ENCODE results near the gene NEURL2. TPM values are rescaled to one million over a fixed set of nuclear protein-coding genes. Genes with fewer than 3 reads are reported as not detected.

NEURL2 gene
- total RNA-seq, 1 donor from 2014 or later, result 7.9 TPM

DNA sequence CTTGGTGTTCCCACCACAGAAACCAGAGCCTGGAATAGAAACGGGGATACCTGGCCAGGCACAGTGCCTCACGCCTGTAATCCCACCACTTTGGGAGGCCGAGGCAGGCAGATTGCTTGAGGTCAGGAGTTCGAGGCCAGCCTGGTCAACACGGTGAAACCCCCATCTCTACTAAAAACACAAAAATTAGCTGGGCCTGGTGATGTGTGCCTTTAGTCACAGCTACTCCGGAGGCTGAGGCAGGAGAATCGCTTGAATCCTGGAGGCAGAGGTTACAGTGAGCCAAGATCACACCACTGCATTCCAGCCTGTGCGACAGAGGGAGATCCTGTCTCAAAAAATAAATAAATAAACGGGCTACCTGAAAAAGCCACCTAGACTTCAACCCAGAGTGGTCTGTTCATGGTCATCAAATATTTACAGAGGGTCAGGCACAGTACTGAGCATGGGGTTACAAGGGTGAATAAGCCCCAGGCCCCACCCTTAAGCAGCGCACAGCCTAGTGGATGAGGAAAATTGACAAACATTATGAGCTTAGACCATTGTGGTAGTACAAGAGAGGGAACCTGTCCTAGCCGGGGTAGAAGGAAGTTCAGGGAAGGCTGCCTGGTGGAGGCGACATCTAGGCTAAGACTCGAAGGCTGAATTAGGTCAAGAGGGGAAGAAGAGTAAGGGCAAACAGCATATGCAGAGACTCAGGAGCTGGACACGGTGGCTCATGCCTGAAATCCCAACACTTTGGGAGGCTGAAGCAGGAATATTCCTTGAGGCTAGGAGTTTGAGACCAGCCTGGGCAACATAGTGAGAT is 36.3 kb upstream of the NEURL2 start:
- no peaks in the 10 kb centered on the region for H3K27me3 ChIP-seq (ENCODE audit: control insufficient read depth, insufficient read depth, low read length)
- no peak for DNase-seq (ENCODE audit: low read depth)
- TF ChIP-seq, protein P1, sequence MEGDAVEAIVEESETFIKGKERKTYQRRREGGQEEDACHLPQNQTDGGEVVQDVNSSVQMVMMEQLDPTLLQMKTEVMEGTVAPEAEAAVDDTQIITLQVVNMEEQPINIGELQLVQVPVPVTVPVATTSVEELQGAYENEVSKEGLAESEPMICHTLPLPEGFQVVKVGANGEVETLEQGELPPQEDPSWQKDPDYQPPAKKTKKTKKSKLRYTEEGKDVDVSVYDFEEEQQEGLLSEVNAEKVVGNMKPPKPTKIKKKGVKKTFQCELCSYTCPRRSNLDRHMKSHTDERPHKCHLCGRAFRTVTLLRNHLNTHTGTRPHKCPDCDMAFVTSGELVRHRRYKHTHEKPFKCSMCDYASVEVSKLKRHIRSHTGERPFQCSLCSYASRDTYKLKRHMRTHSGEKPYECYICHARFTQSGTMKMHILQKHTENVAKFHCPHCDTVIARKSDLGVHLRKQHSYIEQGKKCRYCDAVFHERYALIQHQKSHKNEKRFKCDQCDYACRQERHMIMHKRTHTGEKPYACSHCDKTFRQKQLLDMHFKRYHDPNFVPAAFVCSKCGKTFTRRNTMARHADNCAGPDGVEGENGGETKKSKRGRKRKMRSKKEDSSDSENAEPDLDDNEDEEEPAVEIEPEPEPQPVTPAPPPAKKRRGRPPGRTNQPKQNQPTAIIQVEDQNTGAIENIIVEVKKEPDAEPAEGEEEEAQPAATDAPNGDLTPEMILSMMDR (IDR thresholded peaks at IDR 0.05; ENCODE audit: insufficient read depth, low read length, poor library complexity, severe bottlenecking), result no peak
- no peak overlapping the region for H3K4me3 ChIP-seq (ENCODE audit: low read depth, low read length)
- H3K36me3 ChIP-seq (ENCODE audit: control insufficient read depth, insufficient read depth, low read length), result no peaks in the 10 kb centered on the region

DNA sequence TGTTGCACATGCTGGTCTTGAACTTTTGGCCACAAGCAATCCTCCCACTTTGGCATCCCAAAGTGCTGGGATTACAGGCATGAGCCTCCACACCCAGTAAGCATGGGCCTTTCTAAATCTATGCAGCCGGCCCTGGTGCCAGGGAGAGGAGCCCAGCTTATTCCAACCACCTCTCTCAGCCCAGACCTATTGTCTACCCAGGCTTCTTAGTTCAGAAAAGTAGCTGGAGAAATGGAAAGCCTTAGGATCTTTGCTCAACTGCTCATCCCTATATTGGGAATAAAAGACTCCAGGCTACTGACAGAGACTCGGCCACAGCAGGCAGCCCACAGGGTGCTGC is 35.7 kb upstream of the NEURL2 start:
- TF ChIP-seq, protein P1 (IDR thresholded peaks at IDR 0.05; ENCODE audit: insufficient read depth, low read length, poor library complexity, severe bottlenecking), result no peak
- DNase-seq (ENCODE audit: low read depth), result no peak
- Histone ChIP-seq H3K4me3 (ENCODE audit: low read depth, low read length) (no peak overlapping the region), H3K36me3 (ENCODE audit: control insufficient read depth, insufficient read depth, low read length) (no peaks in the 10 kb centered on the region), H3K27me3 (ENCODE audit: control insufficient read depth, insufficient read depth, low read length) (no peaks in the 10 kb centered on the region)

DNA sequence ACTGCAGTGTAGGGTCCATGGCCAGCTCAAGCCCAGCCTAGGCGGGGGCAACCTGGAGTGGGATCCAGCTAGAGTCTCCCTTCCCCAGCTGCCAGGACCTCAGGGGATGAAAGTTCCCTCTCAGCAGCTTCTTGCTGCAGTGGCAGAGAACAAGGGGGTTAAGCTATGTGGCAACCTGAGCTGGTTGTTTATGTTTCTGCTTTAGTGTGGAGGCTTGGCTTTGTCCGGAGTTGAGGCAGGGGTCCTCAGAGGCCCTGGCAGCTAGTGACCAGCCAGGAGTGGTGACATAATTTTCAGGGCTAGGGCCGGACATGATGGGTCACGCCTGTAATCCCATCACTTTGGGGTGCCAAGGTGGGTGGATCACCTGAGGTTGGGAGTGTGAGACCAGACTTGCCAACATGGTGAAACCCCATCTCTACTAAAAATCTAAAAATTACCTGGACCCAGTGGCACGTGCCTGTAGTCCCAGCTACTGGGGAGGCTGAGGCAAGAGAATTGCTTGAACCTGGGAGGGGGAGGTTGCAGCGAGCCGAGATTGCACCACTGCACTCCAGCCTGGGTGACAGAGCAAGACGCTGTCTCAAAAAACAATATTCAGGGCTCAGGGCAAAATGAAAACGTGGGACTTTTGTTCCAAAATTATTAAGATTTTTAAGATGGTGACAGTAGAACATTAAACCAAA is 35.0 kb upstream of the NEURL2 start:
- Histone ChIP-seq H3K4me3 (ENCODE audit: low read depth, low read length) (no peak overlapping the region), H3K36me3 (ENCODE audit: control insufficient read depth, insufficient read depth, low read length) (no peaks in the 10 kb centered on the region), H3K27me3 (ENCODE audit: control insufficient read depth, insufficient read depth, low read length) (no peaks in the 10 kb centered on the region)
- no peak for DNase-seq (ENCODE audit: low read depth)
- TF ChIP-seq, protein P1 (IDR thresholded peaks at IDR 0.05; ENCODE audit: insufficient read depth, low read length, poor library complexity, severe bottlenecking), result no peak

DNA sequence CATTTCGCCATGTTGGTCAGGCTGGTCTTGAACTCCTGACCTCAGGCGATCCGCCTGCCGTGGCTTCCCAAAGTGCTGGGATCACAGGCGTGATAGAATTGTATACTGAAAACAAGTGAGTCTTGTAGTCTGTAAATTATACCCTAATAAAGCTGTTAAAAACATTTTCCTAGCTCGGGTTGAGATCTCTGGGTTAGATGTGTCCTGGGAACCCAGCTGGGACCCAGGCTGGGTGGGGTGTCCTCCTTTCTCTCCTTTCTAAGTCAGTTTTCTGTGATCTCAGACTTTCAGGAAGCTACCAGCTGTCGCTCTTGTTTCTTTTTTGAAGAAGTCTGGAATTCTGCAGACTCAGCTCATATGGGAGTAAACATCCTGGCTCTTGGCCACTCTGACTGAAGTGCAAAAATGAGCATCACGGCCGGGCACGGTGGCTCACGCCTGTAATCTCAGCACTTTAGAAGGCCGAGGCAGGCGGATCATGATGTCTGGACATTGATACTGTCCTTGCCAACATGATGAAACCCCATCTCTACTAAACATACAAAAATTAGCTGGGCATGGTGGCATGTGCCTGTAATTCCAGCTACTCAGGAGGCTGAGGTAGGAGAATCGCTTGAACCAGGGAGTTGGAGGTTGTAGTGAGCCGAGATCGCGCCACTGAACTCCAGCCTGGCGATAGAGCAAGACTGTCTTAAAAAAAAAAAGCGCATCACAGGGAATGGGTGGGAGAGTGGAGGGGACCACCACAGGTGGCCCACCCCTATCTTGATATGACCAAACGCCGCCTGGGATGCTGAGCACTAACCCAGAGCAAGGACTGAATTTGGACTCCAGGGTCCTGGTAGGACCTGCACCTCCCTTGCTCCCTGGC is 33.6 kb upstream of the NEURL2 start:
- TF ChIP-seq, protein P1 (IDR thresholded peaks at IDR 0.05; ENCODE audit: insufficient read depth, low read length, poor library complexity, severe bottlenecking), result no peak
- Histone ChIP-seq H3K36me3 (ENCODE audit: control insufficient read depth, insufficient read depth, low read length) (no peaks in the 10 kb centered on the region), H3K27me3 (ENCODE audit: control insufficient read depth, insufficient read depth, low read length) (no peaks in the 10 kb centered on the region), H3K4me3 (ENCODE audit: low read depth, low read length) (no peak overlapping the region)
- no peak for DNase-seq (ENCODE audit: low read depth)

DNA sequence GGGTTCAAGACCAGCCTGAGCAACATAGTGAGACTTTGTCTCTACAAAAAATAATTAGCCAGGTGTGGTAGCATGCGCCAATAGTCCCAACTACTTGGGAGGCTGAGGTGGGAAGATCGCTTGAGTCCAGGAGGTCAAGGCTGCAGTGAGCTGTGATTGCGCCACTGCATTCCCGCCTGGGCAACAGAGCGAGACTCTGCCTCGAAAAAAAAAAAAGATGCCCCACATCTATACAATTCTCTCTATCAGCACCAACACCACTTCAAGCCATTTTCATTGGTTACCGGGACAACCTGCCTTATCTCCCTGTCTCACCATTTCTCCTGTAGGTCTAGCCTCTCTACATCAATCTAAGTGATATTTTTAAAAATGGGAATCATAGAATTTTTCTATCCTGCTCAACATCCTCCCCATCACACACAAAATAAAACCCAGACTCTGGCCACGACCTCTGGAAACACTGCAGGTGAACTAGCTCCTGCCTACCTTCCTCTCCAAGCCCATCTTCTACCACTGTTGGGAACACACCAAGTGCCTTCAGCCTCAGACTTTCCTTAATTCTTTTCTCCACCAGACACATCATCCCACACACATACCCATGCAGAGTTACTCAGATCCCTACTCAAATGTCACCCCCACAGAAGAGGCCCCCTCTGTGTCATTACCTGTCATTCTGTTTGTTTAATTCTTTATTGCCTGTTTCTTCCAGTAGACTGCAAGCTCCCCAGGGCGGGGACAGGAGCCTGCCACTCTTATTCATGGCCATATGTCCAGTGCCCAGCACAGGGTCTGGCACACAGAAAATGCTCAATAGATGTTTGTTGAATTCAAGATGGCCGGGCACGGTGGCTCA is 30.6 kb upstream of the NEURL2 start:
- TF ChIP-seq, protein P1 (IDR thresholded peaks at IDR 0.05; ENCODE audit: insufficient read depth, low read length, poor library complexity, severe bottlenecking), result no peak
- no peaks in the 10 kb centered on the region for H3K36me3 ChIP-seq (ENCODE audit: control insufficient read depth, insufficient read depth, low read length)
- H3K4me3 ChIP-seq (ENCODE audit: low read depth, low read length), result no peak overlapping the region
- no peak for DNase-seq (ENCODE audit: low read depth)
- H3K27me3 ChIP-seq (ENCODE audit: control insufficient read depth, insufficient read depth, low read length), result no peaks in the 10 kb centered on the region
